GM18526 (cell line): ENCODE results near the gene ATP5ME.

Experiments
- POLR2A ChIP-seq: IDR thresholded peaks from 3 replicates; pipeline ENCODE4 v1.6.1; 2011; ENCODE audit not compliant: insufficient read length; ENCODE audit errors: extremely low read depth

The ATP5ME gene

GRCh38 chr4:708631-708933 is 34.5 kb upstream of the ATP5ME start:
- TF ChIP-seq POLR2A: no peak

- no peak for TF ChIP-seq POLR2A
Measured at GRCh38 chr4:707929-708630, 34.0 kb upstream of the ATP5ME start.

GRCh38 chr4:706834-707598 is 32.9 kb upstream of the ATP5ME start:
- TF ChIP-seq POLR2A: no peak

GRCh38 chr4:705278-706082 is 31.4 kb upstream of the ATP5ME start, which contains the start of gene PCGF3:
PCGF3 (plus strand) TSS chr4:705832; CDS start chr4:733681, 27,849 bp downstream.
- TF ChIP-seq POLR2A: peak; percentile 48

GRCh38 chr4:704971-705277 is 30.8 kb upstream of the ATP5ME start:
- TF ChIP-seq POLR2A: no peak

GRCh38 chr4:704198-704891 is 30.3 kb upstream of the ATP5ME start:
- no peak for TF ChIP-seq POLR2A

- no peak for TF ChIP-seq POLR2A
Measured at GRCh38 chr4:703336-704197, 29.5 kb upstream of the ATP5ME start.

- no peak for TF ChIP-seq POLR2A
Measured at GRCh38 chr4:702618-703048, 28.6 kb upstream of the ATP5ME start.

- no peak for TF ChIP-seq POLR2A
Measured at GRCh38 chr4:700587-701264, 26.6 kb upstream of the ATP5ME start.

- TF ChIP-seq POLR2A: no peak
Measured at GRCh38 chr4:699816-700580, 25.9 kb upstream of the ATP5ME start.

- TF ChIP-seq POLR2A: no peak
Measured at GRCh38 chr4:692771-693554, 18.9 kb upstream of the ATP5ME start.

- TF ChIP-seq POLR2A: no peak
Measured at GRCh38 chr4:689723-690122, 15.6 kb upstream of the ATP5ME start.
